GM12878 (cell line): ENCODE measurements around the gene CHRND. TPM values are rescaled to one million over a fixed set of nuclear protein-coding genes. Genes with fewer than 3 reads are reported as not detected.

Source experiments
- ATAC-seq: fragments of 200-7000 bp; cut with Tn5 transposase; 3 replicates; pipeline ENCODE4 v1.9.1; 2020; ENCODE audit warnings: mild to moderate bottlenecking, moderate library complexity
- BruUV-seq: library from RNA; stranded (reverse); fragments of 400-500 nt; replicated peaks from 2 replicates; lab custom pipeline; 2021; lab: Mats Ljungman, UMichigan
- CTCF ChIA-PET: fragments of 300-600 bp; sonication (Branson Sonifier 250); formaldehyde crosslinking; extraction: SDS; loops from one replicate; lab custom pipeline; 2021; ENCODE audit warnings: inconsistent platforms; lab: Yijun Ruan, JAX
- POLR2A ChIA-PET: fragments of 350-600 bp; formaldehyde crosslinking; extraction: SDS; loops from one replicate; lab custom pipeline; 2021; ENCODE audit warnings: inconsistent platforms; lab: Charles Lee
- RAD21 ChIA-PET: fragments of 300-600 bp; sonication (Branson Sonifier 250); formaldehyde crosslinking; loops from one replicate; lab custom pipeline; 2023; ENCODE audit warnings: antibody characterized with exemption; ENCODE audit not compliant: unreplicated experiment; lab: Charles Lee
- SMC1A ChIA-PET: fragments of 300-600 bp; sonication (Branson Sonifier 250); formaldehyde crosslinking; loops from one replicate; lab custom pipeline; 2023; ENCODE audit not compliant: unreplicated experiment, uncharacterized antibody; lab: Charles Lee
- DNase-seq: peaks from one replicate; pipeline ENCODE4 v3.0.0-alpha.2; 2011; ENCODE audit warnings: low read depth, low spot score
- FAIRE-seq: peaks from 3 replicates; lab custom pipeline; 2011; peaks lifted over from hg19 to GRCh38; lab: Jason Lieb, UNC
- H2AFZ ChIP-seq: 2 replicates; pipeline ENCODE4 v1.6.0; 2011; ENCODE audit warnings: low read depth, low read length, control low read depth; ENCODE audit not compliant: control insufficient read depth
- H3K27ac ChIP-seq: 2 replicates; pipeline ENCODE4 v1.5.1; 2011; ENCODE audit warnings: control low read depth; ENCODE audit not compliant: control insufficient read depth, insufficient read depth
- H3K27me3 ChIP-seq, 2 experiments: replicated peaks in 1 of 2; 2 replicates each; pipeline versions ENCODE4 v1.6.0 to v1.6.1; 2011; ENCODE audit warnings: low read length in 1 of 2; ENCODE audit not compliant: control insufficient read depth in 2 of 2, insufficient read depth in 2 of 2
- H3K36me3 ChIP-seq, 2 experiments: 2 replicates each; pipeline ENCODE4 v1.5.1; 2011; ENCODE audit warnings: low read length in 1 of 2; ENCODE audit not compliant: control insufficient read depth in 2 of 2, insufficient read depth in 2 of 2
- H3K4me1 ChIP-seq: 2 replicates; pipeline ENCODE4 v1.6.1; 2011; ENCODE audit warnings: mild to moderate bottlenecking, low read length, moderate library complexity, mixed read lengths; ENCODE audit not compliant: control insufficient read depth, insufficient read depth
- H3K4me2 ChIP-seq: 2 replicates; pipeline ENCODE4 v1.6.0; 2011; ENCODE audit warnings: control low read depth; ENCODE audit not compliant: control insufficient read depth, insufficient read depth
- H3K4me3 ChIP-seq: fragments of 200-600 bp; sonication (generic); 2 replicates; pipeline ENCODE4 v1.5.1; 2016
- H3K79me2 ChIP-seq: 2 replicates; pipeline ENCODE4 v1.6.0; 2011; ENCODE audit warnings: low read length; ENCODE audit not compliant: control insufficient read depth, insufficient read depth
- H3K9ac ChIP-seq: 2 replicates; pipeline ENCODE4 v1.8.0; 2011; ENCODE audit warnings: low read length, control low read depth, mixed read lengths; ENCODE audit not compliant: control insufficient read depth, insufficient read depth
- H3K9me3 ChIP-seq: replicated peaks from 3 replicates; pipeline ENCODE4 v1.5.1; 2011; ENCODE audit warnings: mild to moderate bottlenecking, low read length; ENCODE audit not compliant: control insufficient read depth, insufficient read depth
- H4K20me1 ChIP-seq: 2 replicates; pipeline ENCODE4 v1.6.0; 2011; ENCODE audit not compliant: control insufficient read depth, insufficient read depth
- GATAD2B ChIP-seq: fragments of 450-650 bp; conservative IDR thresholded peaks from 2 replicates; pipeline ENCODE4 v1.6.1; 2017; ENCODE audit warnings: low read depth, mild to moderate bottlenecking, moderate library complexity
- IKZF2 ChIP-seq, 2 experiments: fragments of 450-650 bp; IDR thresholded peaks; 2 replicates each; pipeline ENCODE4 v1.6.1; 2017; ENCODE audit warnings: mild to moderate bottlenecking in 2 of 2, moderate library complexity in 2 of 2
- NFIC ChIP-seq: IDR thresholded peaks from 2 replicates; pipeline ENCODE4 v1.6.1; 2012; ENCODE audit warnings: low read depth, mild to moderate bottlenecking, inconsistent platforms, low read length, moderate library complexity
- PAX5 ChIP-seq: IDR thresholded peaks from 2 replicates; pipeline ENCODE4 v1.6.1; 2011; ENCODE audit warnings: low read depth, low read length, borderline replicate concordance
- POLR2AphosphoS5 ChIP-seq: IDR thresholded peaks from 2 replicates; pipeline ENCODE4 v1.6.1; 2011; ENCODE audit warnings: mild to moderate bottlenecking, low read length, inconsistent platforms
- SIN3A ChIP-seq: IDR thresholded peaks from 2 replicates; pipeline ENCODE4 v1.6.1; 2012; ENCODE audit warnings: low read depth, low read length, improper control_type of control experiment
- TAF1 ChIP-seq: IDR thresholded peaks from 2 replicates; pipeline ENCODE4 v1.6.1; 2011; ENCODE audit warnings: mild to moderate bottlenecking, low read depth, low read length, borderline replicate concordance
- WGBS: methylation state at CpG from one replicate; pipeline ENCODE4 v1.1.6; 2016; ENCODE audit warnings: low lambda C conversion rate; ENCODE audit not compliant: insufficient replicate concordance, insufficient coverage; ENCODE audit errors: missing lambda C conversion rate; 5-methylcytosine and 5-hydroxymethylcytosine counted together
- in situ Hi-C: fragments of 300-500 bp; cut with MboI; formaldehyde crosslinking; loops from 9 replicates; pipeline ENCODE4 v1.14.3; 2018; ENCODE audit warnings: mixed read lengths
- intact Hi-C: fragments of 100-400 bp; cut with micrococcal nuclease; formaldehyde crosslinking; loops from one replicate; pipeline ENCODE4 v1.14.2; 2022; ENCODE audit not compliant: unreplicated experiment
- polyA plus RNA-seq, 11 experiments: library from polyadenylated mRNA; depleted of rRNA in 4 of 11; unstranded in 6 of 11; stranded (reverse) in 5 of 11; fragments of >200 nt; fragmentation: Nextera tagmentation in 4 of 11; fragmentation: Illumina TruSeq in 1 of 11; extraction: Ambion mirVana in 4 of 11; extraction: Trizol in 1 of 11; gene quantifications; 1 replicate in 1 of 11; 2 replicates in 10 of 11; pipeline versions ENCODE4 v1.2.1 to v1.2.3, GENCODE V29; 2011 to 2016; ENCODE audit warnings: inconsistent platforms in 2 of 11, missing spikeins in 2 of 11, low read depth in 1 of 11
- total RNA-seq, 4 experiments: library from RNA; depleted of rRNA in 3 of 4; stranded (reverse); fragments of >200 nt in 3 of 4; fragmentation: Illumina TruSeq in 1 of 4; extraction: Trizol in 1 of 4; gene quantifications; 2 replicates each; pipeline versions ENCODE4 v1.2.1 to v1.2.3, GENCODE V29; 2013 to 2021
- TF ChIP-seq, protein P1 (sequence below): fragments of 450-650 bp; IDR thresholded peaks from 2 replicates; pipeline ENCODE4 v1.6.1; 2016; ENCODE audit warnings: mild to moderate bottlenecking
- TF ChIP-seq, protein P2 (sequence below): fragments of 450-650 bp; IDR thresholded peaks from 2 replicates; pipeline ENCODE4 v1.6.1; 2014; ENCODE audit warnings: mild to moderate bottlenecking

CHRND gene
- total and polyA plus RNA-seq, 10 of the 15 experiments (the other 5 are each of a cell fraction or from before 2014, with no cell fraction given): not detected

DNA sequence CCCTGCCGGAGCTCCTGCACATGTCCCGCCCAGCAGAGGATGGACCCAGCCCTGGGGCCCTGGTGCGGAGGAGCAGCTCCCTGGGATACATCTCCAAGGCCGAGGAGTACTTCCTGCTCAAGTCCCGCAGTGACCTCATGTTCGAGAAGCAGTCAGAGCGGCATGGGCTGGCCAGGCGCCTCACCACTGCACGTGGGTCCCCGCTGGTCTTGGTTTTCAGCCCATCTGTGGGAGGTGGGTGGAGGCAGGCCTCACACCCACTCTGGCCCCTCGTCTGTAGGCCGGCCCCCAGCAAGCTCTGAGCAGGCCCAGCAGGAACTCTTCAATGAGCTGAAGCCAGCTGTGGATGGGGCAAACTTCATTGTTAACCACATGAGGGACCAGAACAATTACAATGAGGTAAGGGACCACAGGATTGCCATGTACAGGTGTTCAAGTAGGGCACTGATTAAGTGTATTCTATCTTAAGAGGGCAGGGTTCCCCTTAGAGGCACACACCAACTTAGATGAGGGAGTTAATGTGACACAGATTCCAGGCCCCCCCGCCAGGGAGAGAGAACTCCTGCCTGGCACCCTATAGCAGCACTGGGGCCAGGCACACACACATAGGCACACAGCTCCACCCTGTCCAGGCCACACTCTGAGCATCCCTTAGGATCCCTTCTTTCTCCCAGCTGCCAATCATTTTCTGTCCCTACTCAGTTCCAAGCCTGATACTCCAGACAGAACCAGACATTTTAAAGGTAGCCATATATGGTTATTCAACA, 8.2 kb downstream of the CHRND start:
- ATAC-seq: no peak
- in situ Hi-C loops (no loop called here), intact Hi-C loops (no loop called here)
- Histone ChIP-seq H3K9me3 (peaks cover 6% of the 10 kb centered on the region; the same call in 2 of the 3 replicates), H3K36me3 (no peaks in the 10 kb centered on the region), H2AFZ (no peak overlapping the region), H3K9ac (no peak overlapping the region), H3K4me1 (peaks cover under 1% of the 10 kb centered on the region; the same call in 1 of the 2 replicates), H4K20me1 (no peaks in the 10 kb centered on the region), H3K4me3 (no peak overlapping the region), H3K79me2 (no peaks in the 10 kb centered on the region), H3K4me2 (no peak overlapping the region), H3K27ac (no peak overlapping the region), H3K27me3 (no peaks in the 10 kb centered on the region)
- BruUV-seq: no TSS peak
- no peak for FAIRE-seq
- POLR2A ChIA-PET: no interaction called here
- SMC1A ChIA-PET: no interaction called here
- RAD21 ChIA-PET: no interaction called here
- TF ChIP-seq IKZF2 (IDR thresholded peaks at IDR 0.05): no peak
- TF ChIP-seq, protein P1, sequence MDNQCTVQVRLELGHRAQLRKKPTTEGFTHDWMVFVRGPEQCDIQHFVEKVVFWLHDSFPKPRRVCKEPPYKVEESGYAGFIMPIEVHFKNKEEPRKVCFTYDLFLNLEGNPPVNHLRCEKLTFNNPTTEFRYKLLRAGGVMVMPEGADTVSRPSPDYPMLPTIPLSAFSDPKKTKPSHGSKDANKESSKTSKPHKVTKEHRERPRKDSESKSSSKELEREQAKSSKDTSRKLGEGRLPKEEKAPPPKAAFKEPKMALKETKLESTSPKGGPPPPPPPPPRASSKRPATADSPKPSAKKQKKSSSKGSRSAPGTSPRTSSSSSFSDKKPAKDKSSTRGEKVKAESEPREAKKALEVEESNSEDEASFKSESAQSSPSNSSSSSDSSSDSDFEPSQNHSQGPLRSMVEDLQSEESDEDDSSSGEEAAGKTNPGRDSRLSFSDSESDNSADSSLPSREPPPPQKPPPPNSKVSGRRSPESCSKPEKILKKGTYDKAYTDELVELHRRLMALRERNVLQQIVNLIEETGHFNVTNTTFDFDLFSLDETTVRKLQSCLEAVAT: no peak
- TF ChIP-seq GATAD2B: no peak
- TF ChIP-seq, protein P2, sequence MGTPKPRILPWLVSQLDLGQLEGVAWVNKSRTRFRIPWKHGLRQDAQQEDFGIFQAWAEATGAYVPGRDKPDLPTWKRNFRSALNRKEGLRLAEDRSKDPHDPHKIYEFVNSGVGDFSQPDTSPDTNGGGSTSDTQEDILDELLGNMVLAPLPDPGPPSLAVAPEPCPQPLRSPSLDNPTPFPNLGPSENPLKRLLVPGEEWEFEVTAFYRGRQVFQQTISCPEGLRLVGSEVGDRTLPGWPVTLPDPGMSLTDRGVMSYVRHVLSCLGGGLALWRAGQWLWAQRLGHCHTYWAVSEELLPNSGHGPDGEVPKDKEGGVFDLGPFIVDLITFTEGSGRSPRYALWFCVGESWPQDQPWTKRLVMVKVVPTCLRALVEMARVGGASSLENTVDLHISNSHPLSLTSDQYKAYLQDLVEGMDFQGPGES: no peak
- TF ChIP-seq POLR2AphosphoS5: no peak
- no peak for TF ChIP-seq PAX5
- no peak for TF ChIP-seq NFIC
- no peak for TF ChIP-seq SIN3A
- no peak for TF ChIP-seq TAF1
- no peak for DNase-seq
- CTCF ChIA-PET: no interaction called here
- WGBS: 38% methylated on average over 13 of the region's 13 CpGs
